ENCODE data around the gene TBC1D1. TPM values are rescaled to one million over a fixed set of nuclear protein-coding genes. Genes with fewer than 3 reads are reported as not detected.

The TBC1D1 gene
- total RNA-seq, 1 donor from 2014 or later = 113 TPM

- TF ChIP-seq CTCF (conservative IDR thresholded peaks at IDR 0.05) = no peak
- peaks cover 5% of the 10 kb centered on the region for H3K4me1 Mint-ChIP-seq
- H3K9me3 Mint-ChIP-seq = no peaks in the 10 kb centered on the region
- no peak for DNase-seq (ENCODE audit: low read depth, low spot score)
- H3K4me3 Mint-ChIP-seq = no peak overlapping the region
- peaks cover 63% of the 10 kb centered on the region for H3K27me3 Mint-ChIP-seq (ENCODE audit: low read depth)
- H3K27ac Mint-ChIP-seq (ENCODE audit: unreplicated experiment) = no peak overlapping the region
- no peaks in the 10 kb centered on the region for H3K36me3 Mint-ChIP-seq (ENCODE audit: low read depth)
Observed at GRCh38 chr4:37896206-37896860, 5.4 kb downstream of the TBC1D1 start.

- H3K27ac Mint-ChIP-seq (ENCODE audit: unreplicated experiment) = no peak overlapping the region
- no peaks in the 10 kb centered on the region for H3K36me3 Mint-ChIP-seq (ENCODE audit: low read depth)
- no peak for DNase-seq (ENCODE audit: low read depth, low spot score)
Observed at GRCh38 chr4:37902212-37902611, 11.3 kb downstream of the TBC1D1 start.

GRCh38 chr4:37902738-37903693 lies 12.1 kb downstream of the TBC1D1 start:
- H3K27me3 Mint-ChIP-seq (ENCODE audit: low read depth) = peaks cover 6% of the 10 kb centered on the region
- no peak overlapping the region for H3K4me3 Mint-ChIP-seq
- no peak overlapping the region for H3K27ac Mint-ChIP-seq (ENCODE audit: unreplicated experiment)
- H3K9me3 Mint-ChIP-seq = no peaks in the 10 kb centered on the region
- no peaks in the 10 kb centered on the region for H3K4me1 Mint-ChIP-seq
- H3K36me3 Mint-ChIP-seq (ENCODE audit: low read depth) = no peaks in the 10 kb centered on the region
- TF ChIP-seq CTCF (conservative IDR thresholded peaks at IDR 0.05) = no peak
- no peak for DNase-seq (ENCODE audit: low read depth, low spot score)

More at GRCh38 chr4:37902212-37902611, 11.3 kb downstream of the TBC1D1 start:
- H3K4me3 Mint-ChIP-seq = no peak overlapping the region
- TF ChIP-seq CTCF (conservative IDR thresholded peaks at IDR 0.05) = no peak
- no peaks in the 10 kb centered on the region for H3K4me1 Mint-ChIP-seq
- peaks cover 11% of the 10 kb centered on the region for H3K27me3 Mint-ChIP-seq (ENCODE audit: low read depth)
- no peaks in the 10 kb centered on the region for H3K9me3 Mint-ChIP-seq

- TF ChIP-seq CTCF (conservative IDR thresholded peaks at IDR 0.05) = no peak
- H3K9me3 Mint-ChIP-seq = no peaks in the 10 kb centered on the region
- peaks cover 5% of the 10 kb centered on the region for H3K4me1 Mint-ChIP-seq
- no peak overlapping the region for H3K27ac Mint-ChIP-seq (ENCODE audit: unreplicated experiment)
- no peak overlapping the region for H3K4me3 Mint-ChIP-seq
- DNase-seq (ENCODE audit: low read depth, low spot score) = no peak
- H3K27me3 Mint-ChIP-seq (ENCODE audit: low read depth) = peaks cover 3% of the 10 kb centered on the region
- H3K36me3 Mint-ChIP-seq (ENCODE audit: low read depth) = no peaks in the 10 kb centered on the region
Observed at GRCh38 chr4:37903901-37904300, 13.0 kb downstream of the TBC1D1 start.

GRCh38 chr4:37904824-37905223 lies 13.9 kb downstream of the TBC1D1 start:
- Mint-ChIP-seq H3K4me1 (peaks cover 14% of the 10 kb centered on the region), H3K27ac (ENCODE audit: unreplicated experiment) (no peak overlapping the region), H3K36me3 (ENCODE audit: low read depth) (no peaks in the 10 kb centered on the region), H3K4me3 (no peak overlapping the region), H3K27me3 (ENCODE audit: low read depth) (peaks cover 3% of the 10 kb centered on the region), H3K9me3 (no peaks in the 10 kb centered on the region)
- TF ChIP-seq CTCF (conservative IDR thresholded peaks at IDR 0.05) = no peak
- DNase-seq (ENCODE audit: low read depth, low spot score) = no peak
